GM12873 (cell line): ENCODE measurements around the gene COL5A2.

Experiments used
- TF ChIP-seq, protein P1 (sequence below): IDR thresholded peaks from 2 replicates; pipeline ENCODE4 v1.5.1; 2012; ENCODE audit warnings: low read depth, mild to moderate bottlenecking, moderate library complexity, low read length, control low read depth; ENCODE audit not compliant: insufficient read depth; ENCODE audit errors: missing control alignments

COL5A2 gene

DNA sequence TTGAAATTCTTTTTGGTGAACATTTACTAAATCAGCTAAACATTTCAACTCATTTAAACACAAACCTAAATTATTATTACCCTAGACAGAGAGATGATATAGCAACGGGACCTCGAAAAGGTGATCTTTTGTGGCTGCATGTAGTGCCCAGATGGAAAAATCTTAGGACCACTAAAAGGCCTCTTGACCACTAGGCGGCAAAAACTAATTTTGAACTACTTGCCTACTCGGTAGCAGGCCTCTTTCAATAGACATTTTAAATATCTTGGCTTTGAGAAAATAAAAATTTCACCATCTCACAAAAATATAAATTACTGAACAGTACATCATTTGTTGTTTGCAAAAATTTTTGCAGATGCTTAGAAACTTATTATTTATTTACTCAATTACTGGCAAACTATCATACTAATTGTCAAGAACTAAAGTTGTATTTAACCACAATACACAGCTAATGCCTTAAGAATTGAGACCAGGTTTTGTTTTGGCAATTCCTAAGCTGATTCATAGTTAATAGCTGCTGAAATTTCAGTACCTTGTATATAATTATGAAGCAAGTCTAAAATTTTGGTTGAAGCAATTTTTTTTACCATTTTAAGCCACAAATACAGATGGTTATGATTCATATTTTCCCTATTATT is 196.0 kb downstream of the COL5A2 start:
- TF ChIP-seq, protein P1, sequence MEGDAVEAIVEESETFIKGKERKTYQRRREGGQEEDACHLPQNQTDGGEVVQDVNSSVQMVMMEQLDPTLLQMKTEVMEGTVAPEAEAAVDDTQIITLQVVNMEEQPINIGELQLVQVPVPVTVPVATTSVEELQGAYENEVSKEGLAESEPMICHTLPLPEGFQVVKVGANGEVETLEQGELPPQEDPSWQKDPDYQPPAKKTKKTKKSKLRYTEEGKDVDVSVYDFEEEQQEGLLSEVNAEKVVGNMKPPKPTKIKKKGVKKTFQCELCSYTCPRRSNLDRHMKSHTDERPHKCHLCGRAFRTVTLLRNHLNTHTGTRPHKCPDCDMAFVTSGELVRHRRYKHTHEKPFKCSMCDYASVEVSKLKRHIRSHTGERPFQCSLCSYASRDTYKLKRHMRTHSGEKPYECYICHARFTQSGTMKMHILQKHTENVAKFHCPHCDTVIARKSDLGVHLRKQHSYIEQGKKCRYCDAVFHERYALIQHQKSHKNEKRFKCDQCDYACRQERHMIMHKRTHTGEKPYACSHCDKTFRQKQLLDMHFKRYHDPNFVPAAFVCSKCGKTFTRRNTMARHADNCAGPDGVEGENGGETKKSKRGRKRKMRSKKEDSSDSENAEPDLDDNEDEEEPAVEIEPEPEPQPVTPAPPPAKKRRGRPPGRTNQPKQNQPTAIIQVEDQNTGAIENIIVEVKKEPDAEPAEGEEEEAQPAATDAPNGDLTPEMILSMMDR, result no peak
